GM12864 (cell line): Measurements from ENCODE around the gene GPR173.

Experiments
- DNase-seq: peaks from one replicate; pipeline ENCODE4 v3.0.0-alpha.2; 2011; ENCODE audit warnings: low read depth
- H3K4me3 ChIP-seq: 2 replicates; pipeline ENCODE4 v1.5.1; 2011; ENCODE audit warnings: mild to moderate bottlenecking, low read depth, low read length, control low read depth
- TF ChIP-seq, protein P1 (sequence below): IDR thresholded peaks from 2 replicates; pipeline ENCODE4 v1.5.1; 2011; ENCODE audit warnings: low read depth, mild to moderate bottlenecking, moderate library complexity, low read length, control low read depth, inconsistent platforms; ENCODE audit errors: missing control alignments

GPR173 gene

DNA sequence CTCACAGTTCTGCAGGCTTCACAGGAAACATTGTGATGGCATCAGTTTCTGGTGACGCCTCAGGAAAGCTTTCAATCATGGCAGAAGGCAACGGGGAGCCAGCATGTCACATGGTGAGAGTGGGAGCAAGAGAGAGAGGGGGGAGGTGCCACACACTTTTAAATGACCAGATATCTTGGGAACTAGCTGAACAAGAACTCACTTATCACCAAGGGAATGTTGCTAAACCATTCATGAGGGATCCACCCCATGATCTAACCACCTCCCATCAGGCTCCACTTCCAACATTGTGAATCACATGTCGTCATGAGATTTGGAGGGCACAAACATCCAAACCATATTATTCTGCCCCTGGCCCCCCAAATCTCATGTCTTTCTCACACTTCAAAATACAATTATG, 43.3 kb upstream of the GPR173 start:
- TF ChIP-seq, protein P1, sequence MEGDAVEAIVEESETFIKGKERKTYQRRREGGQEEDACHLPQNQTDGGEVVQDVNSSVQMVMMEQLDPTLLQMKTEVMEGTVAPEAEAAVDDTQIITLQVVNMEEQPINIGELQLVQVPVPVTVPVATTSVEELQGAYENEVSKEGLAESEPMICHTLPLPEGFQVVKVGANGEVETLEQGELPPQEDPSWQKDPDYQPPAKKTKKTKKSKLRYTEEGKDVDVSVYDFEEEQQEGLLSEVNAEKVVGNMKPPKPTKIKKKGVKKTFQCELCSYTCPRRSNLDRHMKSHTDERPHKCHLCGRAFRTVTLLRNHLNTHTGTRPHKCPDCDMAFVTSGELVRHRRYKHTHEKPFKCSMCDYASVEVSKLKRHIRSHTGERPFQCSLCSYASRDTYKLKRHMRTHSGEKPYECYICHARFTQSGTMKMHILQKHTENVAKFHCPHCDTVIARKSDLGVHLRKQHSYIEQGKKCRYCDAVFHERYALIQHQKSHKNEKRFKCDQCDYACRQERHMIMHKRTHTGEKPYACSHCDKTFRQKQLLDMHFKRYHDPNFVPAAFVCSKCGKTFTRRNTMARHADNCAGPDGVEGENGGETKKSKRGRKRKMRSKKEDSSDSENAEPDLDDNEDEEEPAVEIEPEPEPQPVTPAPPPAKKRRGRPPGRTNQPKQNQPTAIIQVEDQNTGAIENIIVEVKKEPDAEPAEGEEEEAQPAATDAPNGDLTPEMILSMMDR, result no peak
- no peak for DNase-seq
- no peak overlapping the region for H3K4me3 ChIP-seq

DNA sequence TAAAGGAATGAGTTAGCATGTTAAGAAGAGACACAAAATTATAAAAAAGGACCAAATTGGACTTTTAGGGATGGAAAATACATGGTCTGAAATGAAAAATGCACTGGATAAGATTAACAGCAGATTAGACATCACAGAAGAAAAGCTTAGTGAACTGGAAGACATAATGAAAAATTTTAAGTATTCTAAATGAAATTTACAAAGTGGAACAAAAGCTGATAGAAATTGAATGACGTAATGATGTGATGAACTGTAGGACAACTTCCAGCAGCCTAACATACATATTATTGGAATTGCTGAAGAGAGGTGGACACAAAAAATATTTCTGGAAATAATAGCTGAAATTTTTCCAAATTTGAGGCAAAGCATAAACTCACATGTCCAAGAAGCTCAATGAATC, 39.6 kb upstream of the GPR173 start:
- no peak for DNase-seq
- H3K4me3 ChIP-seq, result no peak overlapping the region
- TF ChIP-seq, protein P1, result no peak

DNA sequence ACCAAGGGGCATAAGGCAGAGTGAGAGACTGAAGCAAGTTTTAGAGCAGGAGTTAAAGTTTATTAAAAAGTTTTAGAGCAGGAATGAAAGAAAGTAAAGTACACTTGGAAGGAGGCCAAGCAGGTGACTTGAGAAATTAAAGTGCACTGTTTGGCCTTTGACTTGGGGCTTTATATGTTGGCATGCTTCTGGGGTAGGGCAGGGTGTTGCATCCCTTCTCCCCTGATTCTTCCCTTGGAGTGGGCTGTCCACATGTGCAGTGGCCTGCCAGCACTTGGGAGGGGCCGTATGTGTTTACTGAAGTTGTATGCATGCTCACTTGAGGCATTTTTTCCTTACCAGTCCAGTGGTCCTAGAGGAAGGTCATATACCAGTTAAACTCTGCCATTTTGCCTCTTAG, 35.3 kb upstream of the GPR173 start:
- TF ChIP-seq, protein P1, result no peak
- H3K4me3 ChIP-seq, result no peak overlapping the region
- DNase-seq, result no peak

DNA sequence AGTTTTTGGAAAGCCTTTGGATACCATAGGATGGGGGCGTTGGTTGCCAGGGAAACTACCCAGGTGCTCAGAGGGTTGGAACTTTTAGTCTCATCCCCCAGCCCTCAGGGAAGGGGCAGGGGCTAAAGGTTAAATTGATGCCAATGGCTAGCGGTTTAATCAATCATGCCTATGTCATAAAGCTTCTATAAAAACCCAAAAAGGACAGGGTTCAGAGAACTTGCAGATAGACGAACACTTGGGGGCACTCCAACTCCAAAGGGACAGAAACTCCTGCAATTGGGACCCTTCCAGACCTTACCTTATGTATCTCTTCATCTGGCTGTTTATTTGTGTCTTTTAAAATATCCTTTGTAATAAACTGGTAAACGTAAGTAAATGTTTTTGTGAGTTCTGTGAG, 30.0 kb upstream of the GPR173 start:
- no peak for DNase-seq
- no peak overlapping the region for H3K4me3 ChIP-seq
- TF ChIP-seq, protein P1, result no peak

DNA sequence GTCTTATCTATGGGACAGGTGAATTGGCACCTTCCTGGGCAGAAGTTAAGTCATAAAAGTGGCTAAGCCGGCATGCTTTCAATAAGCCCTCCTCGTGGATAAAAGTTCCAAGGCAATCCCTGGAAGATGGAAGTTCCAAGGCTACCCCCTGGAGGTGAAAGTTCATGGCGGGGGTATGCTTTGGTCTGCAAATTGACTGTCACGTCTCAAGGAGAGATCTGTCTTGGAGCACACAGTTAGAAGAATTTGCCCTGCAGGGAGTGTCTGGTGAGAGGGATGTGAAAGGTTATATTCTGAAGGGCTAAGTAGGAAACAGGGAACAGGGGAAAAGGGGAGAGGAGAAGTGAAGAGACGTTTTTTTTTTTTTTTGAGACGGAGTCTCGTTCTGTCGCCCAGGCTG, 26.2 kb upstream of the GPR173 start:
- no peak overlapping the region for H3K4me3 ChIP-seq
- DNase-seq, result no peak
- TF ChIP-seq, protein P1, result no peak

DNA sequence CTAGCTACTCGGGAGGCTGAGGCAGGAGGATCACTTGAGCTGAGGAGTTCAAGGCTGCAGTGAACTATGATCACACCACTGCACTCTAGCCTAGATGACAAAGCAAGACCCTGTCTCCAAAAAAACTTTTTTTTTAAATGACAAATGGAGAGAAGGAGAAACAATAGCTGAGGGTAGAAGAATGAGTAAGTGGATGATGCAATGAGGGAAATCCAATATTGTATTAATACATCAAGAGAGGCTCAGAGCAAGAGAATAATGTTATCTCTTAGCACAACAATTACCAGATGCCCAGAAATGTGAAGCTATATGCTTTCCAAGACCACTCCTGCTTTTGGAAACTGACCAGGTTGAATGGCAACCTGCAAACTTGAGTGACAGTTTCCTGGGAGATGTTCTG, 19.9 kb upstream of the GPR173 start:
- DNase-seq, result no peak
- H3K4me3 ChIP-seq, result no peak overlapping the region

DNA sequence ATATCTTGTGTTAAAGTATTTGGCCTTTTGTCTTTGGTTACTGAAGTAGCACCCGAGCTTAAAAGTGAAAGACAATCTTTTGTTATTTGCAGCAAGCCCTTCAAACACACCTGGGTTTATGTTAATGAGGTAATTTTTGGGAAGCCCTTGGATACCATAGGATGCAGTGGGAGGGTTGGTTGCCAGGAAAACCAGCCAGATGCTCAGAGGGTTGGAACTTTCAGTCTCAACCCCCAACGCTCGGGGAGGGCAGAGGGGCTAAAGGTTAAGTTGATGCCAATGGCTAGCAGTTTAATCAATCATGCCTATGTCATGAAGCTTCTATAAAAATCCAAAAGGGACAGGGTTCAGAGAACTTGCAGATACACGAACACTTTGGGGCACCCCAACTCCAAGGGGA, 17.2 kb upstream of the GPR173 start:
- TF ChIP-seq, protein P1, result no peak
- DNase-seq, result no peak

More for the DNA sequence above, 19.9 kb upstream of the GPR173 start:
- TF ChIP-seq, protein P1, result no peak

More for the DNA sequence above, 17.2 kb upstream of the GPR173 start:
- H3K4me3 ChIP-seq, result no peak overlapping the region
